Nephron (organoid): ENCODE data around the gene KLRC4.
"Not testable (repeated sequence)": the region's sequence is repeated elsewhere in the genome, so short reads cannot be mapped to it uniquely, and the experiment has no call there.

Source experiments
- H3K27ac Mint-ChIP-seq, 3 experiments: 2 replicates each; pipeline ENCODE4 v1.8.0; 2020; ENCODE audit warnings: mixed read lengths in 3 of 3, mild to moderate bottlenecking in 2 of 3, moderate library complexity in 1 of 3
- H3K27me3 Mint-ChIP-seq: 2 replicates; pipeline ENCODE4 v1.8.0; 2021; ENCODE audit warnings: low read depth, mild to moderate bottlenecking, moderate library complexity, mixed read lengths
- H3K36me3 Mint-ChIP-seq: 2 replicates; pipeline ENCODE4 v1.8.0; 2020; ENCODE audit warnings: low read depth, mixed read lengths
- H3K4me1 Mint-ChIP-seq: 2 replicates; pipeline ENCODE4 v1.8.0; 2020; ENCODE audit warnings: mixed read lengths
- H3K4me3 Mint-ChIP-seq, 3 experiments: 2 replicates each; pipeline ENCODE4 v1.8.0; 2020; ENCODE audit warnings: mild to moderate bottlenecking in 3 of 3, mixed read lengths in 3 of 3, moderate library complexity in 2 of 3
- H3K9me3 Mint-ChIP-seq: 2 replicates; pipeline ENCODE4 v1.8.0; 2020; ENCODE audit warnings: mixed read lengths
- CTCF ChIP-seq, 3 experiments: fragments of 200-600 bp; sonication (generic); IDR thresholded peaks; one replicate each; pipeline ENCODE4 v1.5.0; 2021; ENCODE audit warnings: antibody characterized with exemption in 3 of 3; ENCODE audit not compliant: unreplicated experiment in 3 of 3

KLRC4 gene

GRCh38 chr12:10368206-10369171 is 41.1 kb downstream of the KLRC4 start:
- TF ChIP-seq CTCF (IDR thresholded peaks at IDR 0.05; ENCODE audit: unreplicated experiment in 3 of 3): no peak
- Mint-ChIP-seq H3K27ac (no peak overlapping the region), H3K36me3 (peaks cover 3% of the 10 kb centered on the region), H3K4me3 (peak overlapping the region; percentile 15 to 59 (median 54)), H3K27me3 (no peaks in the 10 kb centered on the region), H3K9me3 (no peaks in the 10 kb centered on the region), H3K4me1 (peaks cover 29% of the 10 kb centered on the region)

GRCh38 chr12:10367714-10368113 is 41.8 kb downstream of the KLRC4 start:
- not testable (repeated sequence) for H3K27ac Mint-ChIP-seq, H3K36me3 Mint-ChIP-seq, H3K27me3 Mint-ChIP-seq, H3K9me3 Mint-ChIP-seq
- H3K4me1 Mint-ChIP-seq: peaks cover 29% of the 10 kb centered on the region
- H3K4me3 Mint-ChIP-seq: peak overlapping the region; percentile 15 to 59 (median 54)

GRCh38 chr12:10366875-10367274 is 42.7 kb downstream of the KLRC4 start:
- TF ChIP-seq CTCF (IDR thresholded peaks at IDR 0.05; ENCODE audit: unreplicated experiment in 3 of 3): peak; percentile 23 to 41 (median 25)
- peaks cover 29% of the 10 kb centered on the region for H3K4me1 Mint-ChIP-seq
- H3K27ac Mint-ChIP-seq: no peak overlapping the region
- H3K36me3 Mint-ChIP-seq: peaks cover 3% of the 10 kb centered on the region
- peak overlapping the region in 2 of 3 experiments; percentile 48 to 62 for H3K4me3 Mint-ChIP-seq
- no peaks in the 10 kb centered on the region for H3K9me3 Mint-ChIP-seq
- H3K27me3 Mint-ChIP-seq: no peaks in the 10 kb centered on the region

- Mint-ChIP-seq H3K27me3 (no peaks in the 10 kb centered on the region), H3K9me3 (no peaks in the 10 kb centered on the region), H3K27ac (no peak overlapping the region), H3K36me3 (peaks cover 3% of the 10 kb centered on the region), H3K4me1 (peaks cover 38% of the 10 kb centered on the region), H3K4me3 (no peak overlapping the region)
- TF ChIP-seq CTCF (IDR thresholded peaks at IDR 0.05; ENCODE audit: unreplicated experiment in 3 of 3): peak in 2 of 3 experiments; percentile 17 to 30
Observed at GRCh38 chr12:10365696-10366405, 43.7 kb downstream of the KLRC4 start.

GRCh38 chr12:10364815-10365622 is 44.5 kb downstream of the KLRC4 start:
- no peak overlapping the region for H3K27ac Mint-ChIP-seq
- H3K4me1 Mint-ChIP-seq: peaks cover 36% of the 10 kb centered on the region
- H3K9me3 Mint-ChIP-seq: no peaks in the 10 kb centered on the region
- H3K4me3 Mint-ChIP-seq: no peak overlapping the region
- no peaks in the 10 kb centered on the region for H3K27me3 Mint-ChIP-seq
- peaks cover 3% of the 10 kb centered on the region for H3K36me3 Mint-ChIP-seq
- TF ChIP-seq CTCF (IDR thresholded peaks at IDR 0.05; ENCODE audit: unreplicated experiment in 3 of 3): no peak
